ENCODE data around the gene ACVR2A.

Gene ACVR2A

DNA sequence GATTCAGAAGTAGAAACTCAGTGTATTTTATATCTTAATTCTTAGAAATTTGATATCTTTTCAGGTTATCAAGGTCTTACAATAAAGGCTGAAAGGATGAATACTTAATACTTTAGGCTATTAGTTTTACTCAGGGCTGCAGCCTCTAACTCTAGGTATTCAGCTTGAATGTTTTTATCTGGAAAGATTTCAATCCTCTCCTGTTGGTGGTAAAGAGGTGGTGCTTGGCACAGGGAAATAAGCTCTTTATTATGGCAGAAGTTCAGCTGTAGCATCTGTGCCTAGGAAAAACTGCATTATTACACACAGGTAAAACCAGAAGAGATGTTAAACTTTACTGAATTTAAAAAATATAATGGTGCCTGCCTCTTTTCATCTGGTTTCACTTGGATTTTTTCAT, 11.1 kb downstream of the ACVR2A start:
- no peak for DNase-seq

- no peak for DNase-seq
Measured at GRCh38 chr2:147860009-147860408, 15.2 kb downstream of the ACVR2A start.

- no peak for DNase-seq
Measured at GRCh38 chr2:147862859-147863516, 18.2 kb downstream of the ACVR2A start.

DNA sequence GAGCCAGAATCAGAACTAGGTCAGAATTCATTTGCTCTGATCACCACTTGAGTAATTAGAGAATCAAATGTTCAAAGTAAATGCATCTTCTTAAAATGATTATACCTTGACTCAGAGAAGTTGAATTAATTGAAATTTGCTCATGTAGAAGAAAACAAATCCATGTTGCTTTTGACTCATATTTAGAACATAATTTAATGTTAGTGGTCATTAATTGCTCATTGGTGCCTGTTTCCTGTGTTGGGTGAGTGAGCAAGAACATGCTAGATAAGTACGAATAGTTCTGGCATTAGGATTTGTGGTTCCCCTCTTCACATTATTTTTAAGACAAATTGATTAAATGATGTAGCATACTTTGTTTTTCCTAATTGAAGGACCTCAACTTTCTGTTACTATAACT, 19.0 kb downstream of the ACVR2A start:
- no peak for DNase-seq

GRCh38 chr2:147865560-147865959, 20.7 kb downstream of the ACVR2A start:
- DNase-seq = no peak

GRCh38 chr2:147867050-147867449, 22.2 kb downstream of the ACVR2A start:
- no peak for DNase-seq

DNA sequence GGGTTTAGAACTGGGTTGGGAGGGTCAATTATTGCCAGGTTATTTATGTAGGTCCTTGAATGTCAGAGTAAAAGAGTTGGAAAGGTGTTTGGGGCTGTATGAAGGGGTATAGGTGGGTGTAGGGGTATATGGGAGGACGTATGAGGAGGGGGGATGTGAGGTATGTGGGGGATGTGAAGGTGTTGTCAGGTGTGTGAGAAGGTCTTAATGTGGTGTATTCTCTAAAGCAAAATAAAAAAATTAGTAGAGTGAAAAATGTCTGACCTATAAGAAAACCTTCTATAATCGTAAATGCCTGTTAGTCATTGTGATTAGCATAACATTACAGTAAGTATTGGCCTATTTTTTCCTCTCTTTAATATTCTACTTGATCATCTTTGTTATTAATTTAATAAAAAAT, 25.1 kb downstream of the ACVR2A start:
- no peak for DNase-seq

GRCh38 chr2:147872967-147873366, 28.1 kb downstream of the ACVR2A start:
- DNase-seq = no peak

- DNase-seq = no peak
Measured at GRCh38 chr2:147873859-147874483, 29.1 kb downstream of the ACVR2A start.

- DNase-seq = no peak
Measured at GRCh38 chr2:147879846-147880245, 35.0 kb downstream of the ACVR2A start.

DNA sequence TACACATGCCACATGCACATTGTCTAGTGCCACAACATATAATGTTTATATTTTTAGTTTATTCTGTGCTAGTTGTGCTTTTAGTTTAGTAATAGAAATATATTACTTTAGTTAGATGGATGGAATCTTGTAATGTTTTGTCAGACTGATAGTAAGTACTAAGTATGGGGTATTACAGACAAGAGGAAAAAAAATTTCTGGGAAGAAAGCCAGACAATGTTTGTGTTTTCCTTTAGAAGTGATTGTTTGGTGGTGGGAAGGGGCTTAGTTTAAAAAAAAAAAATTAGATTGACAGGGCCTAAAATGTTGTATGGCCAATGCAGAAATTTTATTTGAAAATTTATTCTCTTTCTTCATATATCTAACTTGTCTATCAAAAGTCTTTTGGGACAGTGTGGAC, 37.8 kb downstream of the ACVR2A start:
- no peak for DNase-seq

GRCh38 chr2:147884830-147885229, 40.0 kb downstream of the ACVR2A start:
- DNase-seq = no peak

DNA sequence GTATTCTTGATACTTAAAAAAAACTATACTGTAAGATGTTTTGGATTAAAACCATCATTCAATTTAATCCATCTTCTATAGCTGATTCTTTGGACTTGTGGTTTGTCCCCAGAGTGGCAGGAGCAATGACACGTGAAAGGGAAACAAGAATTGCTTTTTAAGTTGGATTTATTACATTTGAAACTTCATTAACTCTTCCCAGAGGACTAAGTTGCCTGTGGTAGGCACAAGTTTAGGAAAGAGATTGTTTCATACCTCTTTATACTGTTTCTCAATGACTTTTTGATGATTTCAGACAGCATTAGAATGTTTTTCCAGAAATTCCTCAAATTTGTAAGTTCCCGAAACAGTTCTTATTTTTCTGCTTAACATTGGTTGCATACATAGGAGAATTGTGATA, 41.3 kb downstream of the ACVR2A start:
- DNase-seq = no peak

DNA sequence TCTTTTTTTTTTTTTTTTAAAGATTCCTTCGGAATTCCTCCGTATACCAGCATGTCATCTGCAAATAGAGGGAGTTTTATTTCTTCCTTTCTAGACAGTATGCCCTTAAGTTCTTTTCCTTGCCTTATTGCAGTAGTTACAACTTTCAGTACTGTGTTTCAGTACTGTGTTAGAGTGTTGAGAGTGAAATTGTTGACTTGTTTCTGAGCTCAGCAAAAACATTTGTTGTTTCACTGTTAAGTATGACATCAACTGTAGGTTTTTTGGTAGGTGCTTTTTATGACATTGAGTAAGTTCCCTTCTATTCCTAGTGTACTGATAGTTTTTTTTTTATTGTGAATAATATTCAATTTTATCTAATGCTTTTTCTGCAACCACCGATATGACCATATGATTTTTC, 43.9 kb downstream of the ACVR2A start:
- no peak for DNase-seq

GRCh38 chr2:147904051-147904450, 59.2 kb downstream of the ACVR2A start:
- DNase-seq = no peak

DNA sequence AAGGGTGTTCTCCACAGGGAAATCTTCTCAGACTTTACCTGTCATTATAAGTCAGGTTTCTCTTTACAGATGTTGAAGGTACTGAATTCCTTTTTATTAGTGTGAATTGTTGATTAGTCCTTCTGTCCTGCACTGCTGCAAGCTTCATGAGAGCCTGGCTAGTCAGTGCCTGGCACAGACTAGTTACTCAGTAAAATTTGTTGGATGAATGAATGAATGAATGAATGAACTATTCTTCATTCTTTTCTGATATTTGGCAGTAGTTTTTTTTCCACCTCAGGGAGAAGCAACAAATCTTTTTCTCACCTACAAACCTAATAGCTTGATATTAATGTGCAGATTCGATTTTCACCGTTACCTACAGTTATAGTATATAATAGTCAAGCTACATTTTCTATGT, 64.3 kb downstream of the ACVR2A start:
- DNase-seq = no peak

GRCh38 chr2:147910990-147911473, 66.2 kb downstream of the ACVR2A start:
- peak in 1 of 2 experiments; percentile 25 for DNase-seq

DNA sequence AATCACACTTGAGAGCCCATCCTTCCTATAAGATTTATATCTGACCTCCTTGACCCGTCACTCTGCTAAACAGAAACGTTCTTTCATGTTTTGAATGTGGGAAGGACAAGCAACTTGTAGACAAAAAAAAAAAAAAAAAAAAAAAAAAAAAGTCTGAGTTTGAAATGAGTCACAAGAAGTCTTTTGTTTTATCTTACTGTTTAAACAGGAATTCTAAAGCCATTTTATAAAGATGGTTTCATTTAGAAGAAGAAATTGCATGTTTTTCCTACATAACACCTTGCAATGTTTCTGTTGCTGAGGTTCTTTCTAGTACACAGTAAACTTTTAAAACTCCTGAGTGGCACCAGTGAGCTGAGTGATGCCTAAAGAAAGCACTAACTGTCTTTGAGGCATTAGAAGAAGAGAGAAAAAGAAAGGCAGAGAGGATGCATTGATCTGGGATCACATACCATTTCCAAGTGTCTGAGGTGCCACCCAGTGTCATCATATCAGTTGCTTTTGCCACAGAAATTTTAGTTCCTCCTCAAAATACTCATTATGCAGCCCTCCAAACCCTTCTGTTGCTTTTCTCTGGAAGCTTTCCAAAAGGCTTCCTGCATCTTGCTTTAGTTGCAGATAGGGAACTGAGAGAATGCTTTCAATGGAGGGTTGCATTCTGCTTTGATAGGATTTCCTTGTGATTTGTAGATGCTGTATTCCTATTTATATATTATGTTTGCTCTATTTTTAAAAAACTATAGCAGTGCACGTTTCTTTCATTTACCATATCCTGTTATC, 69.1 kb downstream of the ACVR2A start:
- DNase-seq = no peak

DNA sequence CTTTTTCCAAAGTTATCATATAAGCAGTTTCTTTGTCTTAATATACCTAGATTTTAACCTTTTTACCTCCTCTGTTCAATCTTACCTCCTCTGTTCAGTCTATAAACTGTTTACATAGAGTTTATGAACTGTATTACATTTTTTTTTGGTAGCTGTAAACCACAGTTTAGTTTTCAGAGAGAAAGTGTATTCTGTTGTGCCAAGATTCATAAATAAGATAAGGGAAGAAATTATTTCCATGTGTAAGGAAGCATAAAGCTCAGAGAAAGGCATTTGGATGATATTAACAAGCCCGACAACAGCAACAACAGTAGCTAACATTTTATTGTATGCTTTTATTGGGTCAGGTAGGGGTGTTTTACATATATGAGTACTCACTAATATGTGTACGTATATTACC, 71.2 kb downstream of the ACVR2A start:
- no peak for DNase-seq

- no peak for DNase-seq
Measured at GRCh38 chr2:147916723-147917122, 71.9 kb downstream of the ACVR2A start.

DNA sequence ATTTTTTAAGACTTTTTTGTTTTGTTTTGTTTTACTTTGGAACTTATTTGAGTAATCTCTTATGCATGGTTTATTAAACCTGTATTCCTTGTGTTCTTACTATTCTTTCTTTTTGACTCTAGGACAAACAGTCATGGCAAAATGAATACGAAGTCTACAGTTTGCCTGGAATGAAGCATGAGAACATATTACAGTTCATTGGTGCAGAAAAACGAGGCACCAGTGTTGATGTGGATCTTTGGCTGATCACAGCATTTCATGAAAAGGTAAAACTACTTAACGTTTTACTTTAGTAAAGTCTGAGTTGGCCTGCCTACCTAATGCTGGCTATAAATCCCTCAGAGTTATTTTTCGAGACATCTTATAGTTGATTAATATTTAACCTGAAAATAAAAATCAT, 72.3 kb downstream of the ACVR2A start:
- no peak for DNase-seq

DNA sequence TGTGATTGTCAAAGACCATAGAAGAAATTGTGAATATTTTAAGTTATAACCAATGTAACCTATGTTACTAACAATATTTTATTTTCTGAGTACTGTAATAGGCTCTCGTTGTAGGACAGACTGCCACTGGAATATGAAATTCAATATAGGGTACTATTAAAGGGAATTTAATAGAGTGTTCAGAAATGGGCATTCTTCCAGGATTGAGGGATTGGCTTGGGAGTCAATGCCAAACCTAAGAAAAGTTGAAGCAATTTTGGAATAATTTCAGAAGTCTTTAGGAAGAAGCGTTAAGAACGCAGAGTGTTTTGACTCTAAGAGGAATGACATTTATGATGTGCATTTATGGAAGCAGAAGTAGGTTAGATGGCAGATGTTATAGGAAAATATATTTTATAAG, 79.0 kb downstream of the ACVR2A start:
- no peak for DNase-seq

DNA sequence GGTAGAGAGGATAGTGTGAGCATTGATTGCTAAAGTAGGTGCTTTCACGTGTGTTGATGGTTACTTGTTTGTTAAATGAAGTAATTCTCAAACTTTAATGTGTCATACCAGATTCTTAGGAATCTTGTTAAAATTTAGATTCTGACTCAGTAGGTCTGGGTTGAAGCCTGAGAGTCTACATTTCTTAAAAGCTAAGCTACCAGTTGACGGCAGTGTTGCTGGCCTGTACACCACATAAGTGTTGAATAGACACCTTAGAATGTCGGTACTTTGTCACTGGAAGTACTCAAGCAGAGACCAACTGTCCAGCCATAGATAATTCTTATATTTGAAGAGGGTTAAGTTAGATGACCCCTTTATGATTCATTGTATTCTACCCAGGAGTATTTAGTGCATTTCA, 79.8 kb downstream of the ACVR2A start:
- DNase-seq = no peak

DNA sequence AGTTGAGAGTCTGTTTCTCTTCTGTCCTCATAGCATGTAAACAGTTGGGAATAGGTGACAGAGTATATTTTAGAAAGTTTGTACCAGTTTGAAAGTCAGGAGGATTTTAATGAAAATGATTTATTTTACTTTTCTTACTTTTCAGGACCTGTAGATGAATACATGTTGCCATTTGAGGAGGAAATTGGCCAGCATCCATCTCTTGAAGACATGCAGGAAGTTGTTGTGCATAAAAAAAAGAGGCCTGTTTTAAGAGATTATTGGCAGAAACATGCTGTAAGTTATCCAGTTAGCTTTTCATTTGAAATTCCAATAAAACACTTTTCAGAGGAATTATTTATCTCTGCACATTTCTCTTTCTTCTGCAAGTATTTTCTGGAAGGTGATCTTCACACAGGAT, 81.1 kb downstream of the ACVR2A start:
- no peak for DNase-seq
